Fibroblast of skin of right quadriceps (primary cell): ENCODE results near the gene PWWP2A.
A peak's percentile ranks its signal among the peaks of the same experiment; 100 is the strongest.
"Not testable (repeated sequence)": the region's sequence is repeated elsewhere in the genome, so short reads cannot be mapped to it uniquely, and the experiment has no call there.

ENCODE experiments used
- DNase-seq: peaks from one replicate; pipeline ENCODE4 v3.0.0-alpha.2; 2013

The PWWP2A gene

GRCh38 chr5:160075073-160075472 is 44.2 kb downstream of the PWWP2A start:
- no peak for DNase-seq

- no peak for DNase-seq
Observed at GRCh38 chr5:160071916-160072315, 47.3 kb downstream of the PWWP2A start.

GRCh38 chr5:160071516-160071915 is 47.7 kb downstream of the PWWP2A start:
- peak; percentile 18 for DNase-seq

- not testable (repeated sequence) for DNase-seq
Observed at GRCh38 chr5:160069120-160069519, 50.1 kb downstream of the PWWP2A start.

GRCh38 chr5:160064995-160065614 is 54.1 kb downstream of the PWWP2A start:
- DNase-seq = no peak

GRCh38 chr5:160064417-160064810 is 54.8 kb downstream of the PWWP2A start:
- DNase-seq = no peak

- DNase-seq = no peak
Observed at GRCh38 chr5:160061770-160062169, 57.5 kb downstream of the PWWP2A start.

GRCh38 chr5:160060001-160060400 is 59.2 kb downstream of the PWWP2A start:
- no peak for DNase-seq

GRCh38 chr5:160057256-160057655 is 62.0 kb downstream of the PWWP2A start:
- no peak for DNase-seq

GRCh38 chr5:160054831-160055230 is 64.4 kb downstream of the PWWP2A start:
- DNase-seq = peak; percentile 33

GRCh38 chr5:160054047-160054446 is 65.2 kb downstream of the PWWP2A start:
- peak; percentile 51 for DNase-seq

GRCh38 chr5:160049099-160049498 is 70.2 kb downstream of the PWWP2A start:
- no peak for DNase-seq

GRCh38 chr5:160048131-160048530 is 71.1 kb downstream of the PWWP2A start:
- DNase-seq = no peak

- no peak for DNase-seq
Observed at GRCh38 chr5:160047423-160047822, 71.8 kb downstream of the PWWP2A start.

- peak; percentile 29 for DNase-seq
Observed at GRCh38 chr5:160044967-160045366, 74.3 kb downstream of the PWWP2A start.

GRCh38 chr5:160044391-160044804 is 74.9 kb downstream of the PWWP2A start:
- no peak for DNase-seq

GRCh38 chr5:160042671-160043070 is 76.6 kb downstream of the PWWP2A start:
- DNase-seq = no peak
